Caco-2 (cell line): ENCODE results near the gene KPNA3. TPM values are rescaled to one million over a fixed set of nuclear protein-coding genes. Genes with fewer than 3 reads are reported as not detected.

ENCODE experiments used
- BruUV-seq: library from RNA; stranded (reverse); fragments of 400-500 nt; replicated peaks from 2 replicates; lab custom pipeline; 2021; lab: Mats Ljungman, UMichigan
- CTCF ChIA-PET: fragments of 300-600 bp; sonication (Branson Sonifier 250); formaldehyde crosslinking; loops from one replicate; lab custom pipeline; 2022; ENCODE audit warnings: antibody characterized with exemption; lab: Charles Lee
- POLR2A ChIA-PET: fragments of 300-600 bp; sonication (Branson Sonifier 250); formaldehyde crosslinking; loops from one replicate; lab custom pipeline; 2022; ENCODE audit warnings: antibody characterized with exemption; lab: Charles Lee
- DNase-seq, 2 experiments: peaks; one replicate each; pipeline versions ENCODE4 v3.0.0 to v3.0.0-alpha.2; 2020 to 2022
- H3K27me3 ChIP-seq: replicated peaks from 2 replicates; pipeline ENCODE4 v1.6.0; 2011; ENCODE audit warnings: low read length; ENCODE audit not compliant: control insufficient read depth, insufficient read depth
- H3K36me3 ChIP-seq: 2 replicates; pipeline ENCODE4 v1.5.1; 2011; ENCODE audit warnings: low read length; ENCODE audit not compliant: control insufficient read depth, insufficient read depth
- H3K4me1 ChIP-seq: fragments of 250-450 bp; sonication (Bioruptor Pico); 2 replicates; pipeline ENCODE4 v1.5.1; 2020; ENCODE audit warnings: mild to moderate bottlenecking
- H3K4me3 ChIP-seq: 2 replicates; pipeline ENCODE4 v1.5.1; 2011; ENCODE audit warnings: low read depth, mild to moderate bottlenecking, control low read depth, low read length
- H3K9me3 ChIP-seq: fragments of 250-450 bp; sonication (Bioruptor Pico); 2 replicates; pipeline ENCODE4 v1.5.1; 2020; ENCODE audit warnings: mild to moderate bottlenecking, moderate library complexity
- H3K27ac Mint-ChIP-seq: one replicate; pipeline ENCODE4 v1.8.0; 2022; ENCODE audit warnings: mixed read lengths; ENCODE audit not compliant: unreplicated experiment
- H3K27me3 Mint-ChIP-seq: one replicate; pipeline ENCODE4 v1.8.0; 2022; ENCODE audit warnings: mixed read lengths; ENCODE audit not compliant: insufficient read depth, unreplicated experiment
- H3K36me3 Mint-ChIP-seq: one replicate; pipeline ENCODE4 v1.8.0; 2022; ENCODE audit warnings: mild to moderate bottlenecking, mixed read lengths; ENCODE audit not compliant: insufficient read depth, unreplicated experiment
- H3K4me1 Mint-ChIP-seq: one replicate; pipeline ENCODE4 v1.8.0; 2022; ENCODE audit warnings: low read depth, mixed read lengths; ENCODE audit not compliant: unreplicated experiment
- H3K4me3 Mint-ChIP-seq: one replicate; pipeline ENCODE4 v1.8.0; 2022; ENCODE audit warnings: mild to moderate bottlenecking, moderate library complexity, mixed read lengths; ENCODE audit not compliant: unreplicated experiment
- H3K9me3 Mint-ChIP-seq: one replicate; pipeline ENCODE4 v1.8.0; 2022; ENCODE audit warnings: mixed read lengths; ENCODE audit not compliant: unreplicated experiment
- CTCF ChIP-seq, 2 experiments: fragments of 200-600 bp in 1 of 2; IDR thresholded peaks; 1 replicate in 1 of 2; 2 replicates in 1 of 2; pipeline versions ENCODE4 v1.5.1 to v1.8.0; 2011 to 2022; ENCODE audit warnings: antibody characterized with exemption in 1 of 2, control low read depth in 1 of 2, inconsistent platforms in 1 of 2, low read depth in 1 of 2, low read length in 1 of 2, mild to moderate bottlenecking in 1 of 2, moderate library complexity in 1 of 2; ENCODE audit not compliant: insufficient read depth in 1 of 2, severe bottlenecking in 1 of 2, unreplicated experiment in 1 of 2
- intact Hi-C: fragments of 100-400 bp; cut with micrococcal nuclease; formaldehyde crosslinking; loops from one replicate; pipeline ENCODE4 v1.10.0; 2022; ENCODE audit not compliant: unreplicated experiment
- total RNA-seq: library from RNA; stranded (reverse); gene quantifications from 2 replicates; pipeline ENCODE4 v1.2.3, GENCODE V29; 2022

Gene KPNA3
- total RNA-seq, 1 experiment from 2014 or later = 81.9 TPM

GRCh38 chr13:49789968-49790367, 2.5 kb downstream of the KPNA3 start:
- peak overlapping the region; percentile 13 for H3K27ac Mint-ChIP-seq
- intact Hi-C loops = loop anchor here (2.0 kb wide), 1 partner anchor 99 kb away; the partner anchor contains the start of gene EBPL
- Histone ChIP-seq H3K4me3 (no peak overlapping the region), H3K27me3 (no peaks in the 10 kb centered on the region), H3K36me3 (peaks cover 2% of the 10 kb centered on the region; the same call in 1 of the 2 replicates), H3K9me3 (no peaks in the 10 kb centered on the region), H3K4me1 (peaks cover 46% of the 10 kb centered on the region)
- H3K36me3 Mint-ChIP-seq = peaks cover 23% of the 10 kb centered on the region
- peak overlapping the region; percentile 2 for H3K4me3 Mint-ChIP-seq
- POLR2A ChIA-PET = no interaction called here
- H3K27me3 Mint-ChIP-seq = no peaks in the 10 kb centered on the region
- DNase-seq = no peak
- no TSS peak for BruUV-seq
- TF ChIP-seq CTCF (IDR thresholded peaks at IDR 0.05; ENCODE audit: insufficient read depth in 1 of 2, low read depth in 1 of 2, low read length in 1 of 2, severe bottlenecking in 1 of 2, unreplicated experiment in 1 of 2) = no peak
- peaks cover 31% of the 10 kb centered on the region for H3K4me1 Mint-ChIP-seq
- CTCF ChIA-PET = no interaction called here
- H3K9me3 Mint-ChIP-seq = no peaks in the 10 kb centered on the region

- Mint-ChIP-seq H3K27ac (peak overlapping the region; percentile 2), H3K27me3 (no peaks in the 10 kb centered on the region), H3K36me3 (peaks cover 16% of the 10 kb centered on the region), H3K4me1 (peaks cover 35% of the 10 kb centered on the region), H3K4me3 (no peak overlapping the region), H3K9me3 (no peaks in the 10 kb centered on the region)
- no peak for TF ChIP-seq CTCF (IDR thresholded peaks at IDR 0.05; ENCODE audit: insufficient read depth in 1 of 2, low read depth in 1 of 2, low read length in 1 of 2, severe bottlenecking in 1 of 2, unreplicated experiment in 1 of 2)
- intact Hi-C loops = no loop called here
- peaks cover 2% of the 10 kb centered on the region; the same call in 1 of the 2 replicates for H3K36me3 ChIP-seq
- DNase-seq = no peak
- no peaks in the 10 kb centered on the region for H3K9me3 ChIP-seq
- no peak overlapping the region for H3K4me3 ChIP-seq
- ChIA-PET CTCF (interaction anchor here (0.6 kb wide), 1 partner anchor 234 kb away, joined by 3 read pairs; no protein-coding TSS in a partner anchor), POLR2A (no interaction called here)
- H3K27me3 ChIP-seq = no peaks in the 10 kb centered on the region
- peaks cover 40% of the 10 kb centered on the region for H3K4me1 ChIP-seq
- BruUV-seq = no TSS peak
Observed at GRCh38 chr13:49786401-49787008, 6.0 kb downstream of the KPNA3 start.

GRCh38 chr13:49784886-49785570, 7.5 kb downstream of the KPNA3 start:
- Histone ChIP-seq H3K9me3 (no peaks in the 10 kb centered on the region), H3K4me3 (no peak overlapping the region), H3K27me3 (no peaks in the 10 kb centered on the region), H3K36me3 (peaks cover 2% of the 10 kb centered on the region; the same call in 1 of the 2 replicates), H3K4me1 (peaks cover 32% of the 10 kb centered on the region)
- CTCF ChIA-PET = interaction anchor here (0.5 to 0.7 kb wide), 2 partner anchors 8 to 118 kb away, joined by 3 read pairs; no protein-coding TSS in a partner anchor
- Mint-ChIP-seq H3K27me3 (no peaks in the 10 kb centered on the region), H3K9me3 (no peaks in the 10 kb centered on the region), H3K36me3 (peaks cover 16% of the 10 kb centered on the region), H3K4me1 (peaks cover 47% of the 10 kb centered on the region), H3K27ac (no peak overlapping the region), H3K4me3 (no peak overlapping the region)
- DNase-seq = no peak
- POLR2A ChIA-PET = interaction anchor here (0.6 kb wide), 1 partner anchor 442 kb away, joined by 3 read pairs; no protein-coding TSS in a partner anchor
- no TSS peak for BruUV-seq
- no peak for TF ChIP-seq CTCF (IDR thresholded peaks at IDR 0.05; ENCODE audit: insufficient read depth in 1 of 2, low read depth in 1 of 2, low read length in 1 of 2, severe bottlenecking in 1 of 2, unreplicated experiment in 1 of 2)
- intact Hi-C loops = no loop called here
